GM12878 (cell line): ENCODE measurements around the gene FOXL3. TPM values are rescaled to one million over a fixed set of nuclear protein-coding genes. Genes with fewer than 3 reads are reported as not detected.

Source experiments
- ATAC-seq: fragments of 200-7000 bp; cut with Tn5 transposase; 3 replicates; pipeline ENCODE4 v1.9.1; 2020; ENCODE audit warnings: mild to moderate bottlenecking, moderate library complexity
- BruUV-seq: library from RNA; stranded (reverse); fragments of 400-500 nt; replicated peaks from 2 replicates; lab custom pipeline; 2021; lab: Mats Ljungman, UMichigan
- CTCF ChIA-PET: fragments of 300-600 bp; sonication (Branson Sonifier 250); formaldehyde crosslinking; extraction: SDS; loops from one replicate; lab custom pipeline; 2021; ENCODE audit warnings: inconsistent platforms; lab: Yijun Ruan, JAX
- POLR2A ChIA-PET: fragments of 350-600 bp; formaldehyde crosslinking; extraction: SDS; loops from one replicate; lab custom pipeline; 2021; ENCODE audit warnings: inconsistent platforms; lab: Charles Lee
- RAD21 ChIA-PET: fragments of 300-600 bp; sonication (Branson Sonifier 250); formaldehyde crosslinking; loops from one replicate; lab custom pipeline; 2023; ENCODE audit warnings: antibody characterized with exemption; ENCODE audit not compliant: unreplicated experiment; lab: Charles Lee
- SMC1A ChIA-PET: fragments of 300-600 bp; sonication (Branson Sonifier 250); formaldehyde crosslinking; loops from one replicate; lab custom pipeline; 2023; ENCODE audit not compliant: unreplicated experiment, uncharacterized antibody; lab: Charles Lee
- DNase-seq: peaks from one replicate; pipeline ENCODE4 v3.0.0-alpha.2; 2011; ENCODE audit warnings: low read depth, low spot score
- FAIRE-seq: peaks from 3 replicates; lab custom pipeline; 2011; peaks lifted over from hg19 to GRCh38; lab: Jason Lieb, UNC
- H2AFZ ChIP-seq: 2 replicates; pipeline ENCODE4 v1.6.0; 2011; ENCODE audit warnings: low read depth, low read length, control low read depth; ENCODE audit not compliant: control insufficient read depth
- H3K27ac ChIP-seq: 2 replicates; pipeline ENCODE4 v1.5.1; 2011; ENCODE audit warnings: control low read depth; ENCODE audit not compliant: control insufficient read depth, insufficient read depth
- H3K27me3 ChIP-seq, 2 experiments: replicated peaks in 1 of 2; 2 replicates each; pipeline versions ENCODE4 v1.6.0 to v1.6.1; 2011; ENCODE audit warnings: low read length in 1 of 2; ENCODE audit not compliant: control insufficient read depth in 2 of 2, insufficient read depth in 2 of 2
- H3K36me3 ChIP-seq, 2 experiments: 2 replicates each; pipeline ENCODE4 v1.5.1; 2011; ENCODE audit warnings: low read length in 1 of 2; ENCODE audit not compliant: control insufficient read depth in 2 of 2, insufficient read depth in 2 of 2
- H3K4me1 ChIP-seq: 2 replicates; pipeline ENCODE4 v1.6.1; 2011; ENCODE audit warnings: mild to moderate bottlenecking, low read length, moderate library complexity, mixed read lengths; ENCODE audit not compliant: control insufficient read depth, insufficient read depth
- H3K4me2 ChIP-seq: 2 replicates; pipeline ENCODE4 v1.6.0; 2011; ENCODE audit warnings: control low read depth; ENCODE audit not compliant: control insufficient read depth, insufficient read depth
- H3K4me3 ChIP-seq: fragments of 200-600 bp; sonication (generic); 2 replicates; pipeline ENCODE4 v1.5.1; 2016
- H3K79me2 ChIP-seq: 2 replicates; pipeline ENCODE4 v1.6.0; 2011; ENCODE audit warnings: low read length; ENCODE audit not compliant: control insufficient read depth, insufficient read depth
- H3K9ac ChIP-seq: 2 replicates; pipeline ENCODE4 v1.8.0; 2011; ENCODE audit warnings: low read length, control low read depth, mixed read lengths; ENCODE audit not compliant: control insufficient read depth, insufficient read depth
- H3K9me3 ChIP-seq: replicated peaks from 3 replicates; pipeline ENCODE4 v1.5.1; 2011; ENCODE audit warnings: mild to moderate bottlenecking, low read length; ENCODE audit not compliant: control insufficient read depth, insufficient read depth
- H4K20me1 ChIP-seq: 2 replicates; pipeline ENCODE4 v1.6.0; 2011; ENCODE audit not compliant: control insufficient read depth, insufficient read depth
- ATF2 ChIP-seq: IDR thresholded peaks from 2 replicates; pipeline ENCODE4 v1.6.1; 2012; ENCODE audit warnings: low read length, inconsistent platforms
- BMI1 ChIP-seq: fragments of 450-650 bp; IDR thresholded peaks from 2 replicates; pipeline ENCODE4 v1.6.1; 2016; ENCODE audit warnings: mild to moderate bottlenecking, moderate library complexity, borderline replicate concordance
- CEBPB ChIP-seq, 2 experiments: fragments of 150-350 bp in 1 of 2; IDR thresholded peaks; 2 replicates each; pipeline ENCODE4 v1.6.1; 2012 to 2014; ENCODE audit warnings: low read depth in 2 of 2, low read length in 2 of 2, borderline replicate concordance in 1 of 2, inconsistent platforms in 1 of 2
- CHD4 ChIP-seq: fragments of 200-600 bp; sonication (generic); IDR thresholded peaks from 2 replicates; pipeline ENCODE4 v1.6.1; 2016; ENCODE audit warnings: mild to moderate bottlenecking
- ETV6 ChIP-seq, 2 experiments: fragments of 450-650 bp in 1 of 2; IDR thresholded peaks in 1 of 2; conservative IDR thresholded peaks in 1 of 2; 2 replicates each; pipeline ENCODE4 v1.6.1; 2014; ENCODE audit warnings: antibody characterized with exemption in 1 of 2, borderline replicate concordance in 1 of 2, low read depth in 1 of 2, mild to moderate bottlenecking in 1 of 2, moderate library complexity in 1 of 2
- GABPA ChIP-seq: IDR thresholded peaks from 2 replicates; pipeline ENCODE4 v1.6.1; 2014; ENCODE audit warnings: antibody characterized with exemption, low read depth, mild to moderate bottlenecking, inconsistent platforms
- HDGF ChIP-seq: fragments of 450-650 bp; IDR thresholded peaks from 2 replicates; pipeline ENCODE4 v1.6.1; 2016; ENCODE audit warnings: antibody characterized with exemption
- RCOR1 ChIP-seq: conservative IDR thresholded peaks from 2 replicates; pipeline ENCODE4 v1.6.1; 2012; ENCODE audit warnings: low read depth, low read length, improper control_type of control experiment
- SUPT20H ChIP-seq: IDR thresholded peaks from 2 replicates; pipeline ENCODE4 v1.6.1; 2011; ENCODE audit warnings: low read depth, mild to moderate bottlenecking, low read length, moderate library complexity, borderline replicate concordance; ENCODE audit not compliant: control insufficient read depth
- TCF12 ChIP-seq: IDR thresholded peaks from 2 replicates; pipeline ENCODE4 v1.6.1; 2011; ENCODE audit warnings: low read depth, mild to moderate bottlenecking, low read length
- TCF7 ChIP-seq: IDR thresholded peaks from 2 replicates; pipeline ENCODE4 v1.6.1; 2014; ENCODE audit warnings: antibody characterized with exemption, borderline replicate concordance
- ZNF24 ChIP-seq: fragments of 450-650 bp; IDR thresholded peaks from 2 replicates; pipeline ENCODE4 v1.6.1; 2017; ENCODE audit warnings: antibody characterized with exemption, mild to moderate bottlenecking
- WGBS: methylation state at CpG from one replicate; pipeline ENCODE4 v1.1.6; 2016; ENCODE audit warnings: low lambda C conversion rate; ENCODE audit not compliant: insufficient replicate concordance, insufficient coverage; ENCODE audit errors: missing lambda C conversion rate; 5-methylcytosine and 5-hydroxymethylcytosine counted together
- in situ Hi-C: fragments of 300-500 bp; cut with MboI; formaldehyde crosslinking; loops from 9 replicates; pipeline ENCODE4 v1.14.3; 2018; ENCODE audit warnings: mixed read lengths
- intact Hi-C: fragments of 100-400 bp; cut with micrococcal nuclease; formaldehyde crosslinking; loops from one replicate; pipeline ENCODE4 v1.14.2; 2022; ENCODE audit not compliant: unreplicated experiment
- polyA plus RNA-seq, 11 experiments: library from polyadenylated mRNA; depleted of rRNA in 4 of 11; unstranded in 6 of 11; stranded (reverse) in 5 of 11; fragments of >200 nt; fragmentation: Nextera tagmentation in 4 of 11; fragmentation: Illumina TruSeq in 1 of 11; extraction: Ambion mirVana in 4 of 11; extraction: Trizol in 1 of 11; gene quantifications; 1 replicate in 1 of 11; 2 replicates in 10 of 11; pipeline versions ENCODE4 v1.2.1 to v1.2.3, GENCODE V29; 2011 to 2016; ENCODE audit warnings: inconsistent platforms in 2 of 11, missing spikeins in 2 of 11, low read depth in 1 of 11
- total RNA-seq, 4 experiments: library from RNA; depleted of rRNA in 3 of 4; stranded (reverse); fragments of >200 nt in 3 of 4; fragmentation: Illumina TruSeq in 1 of 4; extraction: Trizol in 1 of 4; gene quantifications; 2 replicates each; pipeline versions ENCODE4 v1.2.1 to v1.2.3, GENCODE V29; 2013 to 2021
- TF ChIP-seq, protein P1 (sequence below): fragments of 450-650 bp; IDR thresholded peaks from 2 replicates; pipeline ENCODE4 v1.6.1; 2017; ENCODE audit warnings: mild to moderate bottlenecking

The FOXL3 gene
- total and polyA plus RNA-seq, 10 of the 15 experiments (the other 5 are each of a cell fraction or from before 2014, with no cell fraction given): not detected

DNA sequence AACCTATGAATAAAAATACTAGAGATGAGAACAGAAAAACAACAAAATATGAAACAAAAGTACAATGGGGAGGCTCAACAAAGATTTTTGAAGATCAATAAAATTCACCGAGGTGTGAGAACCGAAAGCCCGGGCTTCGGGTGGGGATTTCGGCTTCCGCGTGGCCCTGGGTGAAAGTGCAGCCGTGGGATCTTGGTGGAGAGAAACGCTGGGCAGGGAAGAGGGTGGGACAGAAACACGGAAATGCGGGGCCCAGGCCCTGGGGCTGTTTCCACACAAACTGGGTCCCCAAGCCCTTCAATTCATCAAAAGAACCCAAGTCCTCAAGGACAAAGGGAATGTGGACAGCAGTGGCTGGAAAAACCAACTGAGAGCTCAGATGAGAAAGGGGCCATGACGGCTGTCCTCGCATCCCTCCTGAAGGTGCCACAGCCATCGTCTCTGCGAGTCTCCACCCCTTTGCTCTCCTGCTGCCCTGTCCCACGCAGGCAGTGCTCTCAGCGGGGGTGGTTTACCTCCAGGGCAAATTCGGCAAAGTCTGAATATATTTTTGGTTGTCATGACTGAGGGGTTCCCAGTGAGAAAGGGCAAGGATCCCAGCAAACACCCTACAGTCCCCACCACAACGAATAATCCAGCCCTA is 19.7 kb downstream of the FOXL3 start:
- Histone ChIP-seq H3K27ac (no peak overlapping the region), H3K4me3 (no peak overlapping the region), H3K27me3 (no peaks in the 10 kb centered on the region), H2AFZ (no peak overlapping the region), H3K79me2 (no peaks in the 10 kb centered on the region), H3K36me3 (no peaks in the 10 kb centered on the region), H3K4me1 (no peaks in the 10 kb centered on the region), H4K20me1 (no peaks in the 10 kb centered on the region), H3K4me2 (no peak overlapping the region), H3K9ac (no peak overlapping the region), H3K9me3 (no peaks in the 10 kb centered on the region; the same call in 2 of the 3 replicates)
- no TSS peak for BruUV-seq
- FAIRE-seq (no peak), DNase-seq (no peak), ATAC-seq (no peak)
- in situ Hi-C loops: no loop called here
- ChIA-PET POLR2A (no interaction called here), CTCF (no interaction called here), SMC1A (no interaction called here), RAD21 (no interaction called here)
- WGBS: 55% methylated on average over 19 of the region's 19 CpGs
- no peak for TF ChIP-seq RCOR1
- TF ChIP-seq CEBPB (IDR thresholded peaks at IDR 0.05; ENCODE audit: borderline replicate concordance in 1 of 2, low read depth in 2 of 2, low read length in 2 of 2): no peak
- TF ChIP-seq CHD4: no peak
- TF ChIP-seq, protein P1, sequence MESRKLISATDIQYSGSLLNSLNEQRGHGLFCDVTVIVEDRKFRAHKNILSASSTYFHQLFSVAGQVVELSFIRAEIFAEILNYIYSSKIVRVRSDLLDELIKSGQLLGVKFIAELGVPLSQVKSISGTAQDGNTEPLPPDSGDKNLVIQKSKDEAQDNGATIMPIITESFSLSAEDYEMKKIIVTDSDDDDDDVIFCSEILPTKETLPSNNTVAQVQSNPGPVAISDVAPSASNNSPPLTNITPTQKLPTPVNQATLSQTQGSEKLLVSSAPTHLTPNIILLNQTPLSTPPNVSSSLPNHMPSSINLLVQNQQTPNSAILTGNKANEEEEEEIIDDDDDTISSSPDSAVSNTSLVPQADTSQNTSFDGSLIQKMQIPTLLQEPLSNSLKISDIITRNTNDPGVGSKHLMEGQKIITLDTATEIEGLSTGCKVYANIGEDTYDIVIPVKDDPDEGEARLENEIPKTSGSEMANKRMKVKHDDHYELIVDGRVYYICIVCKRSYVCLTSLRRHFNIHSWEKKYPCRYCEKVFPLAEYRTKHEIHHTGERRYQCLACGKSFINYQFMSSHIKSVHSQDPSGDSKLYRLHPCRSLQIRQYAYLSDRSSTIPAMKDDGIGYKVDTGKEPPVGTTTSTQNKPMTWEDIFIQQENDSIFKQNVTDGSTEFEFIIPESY: no peak
- intact Hi-C loops: no loop called here

- FAIRE-seq: no peak
- Histone ChIP-seq H4K20me1 (no peaks in the 10 kb centered on the region), H3K4me2 (no peak overlapping the region), H3K4me1 (no peaks in the 10 kb centered on the region), H2AFZ (no peak overlapping the region), H3K9ac (no peak overlapping the region), H3K27ac (no peak overlapping the region), H3K27me3 (no peaks in the 10 kb centered on the region), H3K36me3 (no peaks in the 10 kb centered on the region), H3K9me3 (no peaks in the 10 kb centered on the region; the same call in 2 of the 3 replicates), H3K4me3 (no peak overlapping the region), H3K79me2 (no peaks in the 10 kb centered on the region)
- POLR2A ChIA-PET: no interaction called here
- SMC1A ChIA-PET: no interaction called here
- CTCF ChIA-PET: no interaction called here
- DNase-seq: no peak
- BruUV-seq: no TSS peak
- in situ Hi-C loops: no loop called here
- 46% methylated on average over 19 of the region's 19 CpGs for WGBS
- intact Hi-C loops: no loop called here
- RAD21 ChIA-PET: no interaction called here
- no peak for ATAC-seq
- TF ChIP-seq BMI1 (no peak), TCF7 (no peak), ATF2 (no peak), HDGF (no peak), TCF12 (no peak), ETV6 (conservative IDR thresholded peaks at IDR 0.05 in 1 of 2, IDR thresholded peaks at IDR 0.05 in 1 of 2; ENCODE audit: borderline replicate concordance in 1 of 2, low read depth in 1 of 2) (no peak), ZNF24 (no peak), SUPT20H (no peak), GABPA (no peak)
These were observed 21.2 kb downstream of the FOXL3 start for GRCh38 chr7:311131-311680.
